Germinal center (tissue), 1 donor: ENCODE data around the gene PIK3R4.

Experiments
- DNase-seq: peaks from one replicate; pipeline ENCODE4 v3.0.0; 2012; ENCODE audit warnings: mixed read lengths, low spot score

Gene PIK3R4

GRCh38 chr3:130741946-130742610, 4.6 kb downstream of the PIK3R4 start:
- no peak for DNase-seq

GRCh38 chr3:130739848-130740247, 6.8 kb downstream of the PIK3R4 start:
- DNase-seq, result no peak

GRCh38 chr3:130738241-130738640, 8.4 kb downstream of the PIK3R4 start:
- no peak for DNase-seq

- DNase-seq, result no peak
Measured at GRCh38 chr3:130737622-130738021, 9.0 kb downstream of the PIK3R4 start.

GRCh38 chr3:130733236-130733875, 13.3 kb downstream of the PIK3R4 start:
- no peak for DNase-seq

- DNase-seq, result no peak
Measured at GRCh38 chr3:130732501-130732900, 14.1 kb downstream of the PIK3R4 start.

GRCh38 chr3:130731817-130732216, 14.8 kb downstream of the PIK3R4 start:
- no peak for DNase-seq

- DNase-seq, result no peak
Measured at GRCh38 chr3:130729154-130729553, 17.5 kb downstream of the PIK3R4 start.

GRCh38 chr3:130728037-130728436, 18.6 kb downstream of the PIK3R4 start:
- DNase-seq, result no peak

GRCh38 chr3:130725746-130726145, 20.9 kb downstream of the PIK3R4 start:
- DNase-seq, result no peak

GRCh38 chr3:130715616-130716015, 31.0 kb downstream of the PIK3R4 start:
- DNase-seq, result no peak

- no peak for DNase-seq
Measured at GRCh38 chr3:130712718-130713423, 33.8 kb downstream of the PIK3R4 start.

GRCh38 chr3:130711565-130712324, 34.9 kb downstream of the PIK3R4 start:
- DNase-seq, result no peak

- no peak for DNase-seq
Measured at GRCh38 chr3:130709671-130710070, 37.0 kb downstream of the PIK3R4 start.

GRCh38 chr3:130707902-130708601, 38.6 kb downstream of the PIK3R4 start:
- DNase-seq, result no peak

- no peak for DNase-seq
Measured at GRCh38 chr3:130705501-130705900, 41.1 kb downstream of the PIK3R4 start.

GRCh38 chr3:130702985-130703384, 43.6 kb downstream of the PIK3R4 start:
- DNase-seq, result no peak

- DNase-seq, result no peak
Measured at GRCh38 chr3:130700541-130700940, 46.1 kb downstream of the PIK3R4 start.

GRCh38 chr3:130699765-130700164, 46.9 kb downstream of the PIK3R4 start:
- peak; percentile 22 for DNase-seq

- DNase-seq, result no peak
Measured at GRCh38 chr3:130693314-130693713, 53.3 kb downstream of the PIK3R4 start.

- no peak for DNase-seq
Measured at GRCh38 chr3:130692455-130692854, 54.2 kb downstream of the PIK3R4 start.
